Measurements from ENCODE around the gene ADGRL1. TPM values are rescaled to one million over a fixed set of nuclear protein-coding genes. Genes with fewer than 3 reads are reported as not detected.

ADGRL1 gene
- total RNA-seq, 1 donor from 2014 or later, result 32.2 TPM

DNA sequence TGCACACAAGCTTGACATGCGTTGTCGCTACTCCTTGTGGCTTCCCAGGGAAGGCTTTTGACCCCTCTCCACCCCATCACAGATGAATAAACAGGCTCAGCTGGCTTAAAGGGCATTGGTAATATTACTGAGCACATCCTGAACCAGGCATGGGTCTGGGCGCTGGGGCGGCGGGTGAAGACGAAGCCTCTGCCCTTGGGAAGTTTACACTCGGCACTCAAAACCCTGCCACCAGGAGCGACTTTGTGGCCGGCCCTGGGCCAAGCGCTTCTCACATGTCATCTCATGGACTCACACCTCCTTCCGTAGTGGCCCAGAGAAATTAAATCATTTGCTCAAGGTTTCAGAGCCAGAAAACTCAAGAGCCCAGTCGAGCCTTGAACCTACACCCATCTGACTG, 37.0 kb downstream of the ADGRL1 start:
- TF ChIP-seq, protein P1, sequence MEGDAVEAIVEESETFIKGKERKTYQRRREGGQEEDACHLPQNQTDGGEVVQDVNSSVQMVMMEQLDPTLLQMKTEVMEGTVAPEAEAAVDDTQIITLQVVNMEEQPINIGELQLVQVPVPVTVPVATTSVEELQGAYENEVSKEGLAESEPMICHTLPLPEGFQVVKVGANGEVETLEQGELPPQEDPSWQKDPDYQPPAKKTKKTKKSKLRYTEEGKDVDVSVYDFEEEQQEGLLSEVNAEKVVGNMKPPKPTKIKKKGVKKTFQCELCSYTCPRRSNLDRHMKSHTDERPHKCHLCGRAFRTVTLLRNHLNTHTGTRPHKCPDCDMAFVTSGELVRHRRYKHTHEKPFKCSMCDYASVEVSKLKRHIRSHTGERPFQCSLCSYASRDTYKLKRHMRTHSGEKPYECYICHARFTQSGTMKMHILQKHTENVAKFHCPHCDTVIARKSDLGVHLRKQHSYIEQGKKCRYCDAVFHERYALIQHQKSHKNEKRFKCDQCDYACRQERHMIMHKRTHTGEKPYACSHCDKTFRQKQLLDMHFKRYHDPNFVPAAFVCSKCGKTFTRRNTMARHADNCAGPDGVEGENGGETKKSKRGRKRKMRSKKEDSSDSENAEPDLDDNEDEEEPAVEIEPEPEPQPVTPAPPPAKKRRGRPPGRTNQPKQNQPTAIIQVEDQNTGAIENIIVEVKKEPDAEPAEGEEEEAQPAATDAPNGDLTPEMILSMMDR (IDR thresholded peaks at IDR 0.05), result no peak
- Mint-ChIP-seq H3K4me1 (ENCODE audit: low read depth) (no peaks in the 10 kb centered on the region), H3K36me3 (ENCODE audit: low read depth) (peaks cover 16% of the 10 kb centered on the region), H3K9me3 (ENCODE audit: low read depth) (no peaks in the 10 kb centered on the region), H3K4me3 (ENCODE audit: unreplicated experiment) (no peak overlapping the region), H3K27ac (ENCODE audit: unreplicated experiment) (no peak overlapping the region), H3K27me3 (ENCODE audit: low read depth) (no peaks in the 10 kb centered on the region)
- no peak for DNase-seq (ENCODE audit: low spot score)

GRCh38 chr19:14168259-14168972, 37.6 kb downstream of the ADGRL1 start:
- Mint-ChIP-seq H3K4me3 (ENCODE audit: unreplicated experiment) (no peak overlapping the region), H3K27ac (ENCODE audit: unreplicated experiment) (no peak overlapping the region), H3K4me1 (ENCODE audit: low read depth) (no peaks in the 10 kb centered on the region), H3K36me3 (ENCODE audit: low read depth) (peaks cover 14% of the 10 kb centered on the region), H3K9me3 (ENCODE audit: low read depth) (no peaks in the 10 kb centered on the region), H3K27me3 (ENCODE audit: low read depth) (no peaks in the 10 kb centered on the region)
- TF ChIP-seq, protein P1 (IDR thresholded peaks at IDR 0.05), result no peak
- DNase-seq (ENCODE audit: low spot score), result no peak

DNA sequence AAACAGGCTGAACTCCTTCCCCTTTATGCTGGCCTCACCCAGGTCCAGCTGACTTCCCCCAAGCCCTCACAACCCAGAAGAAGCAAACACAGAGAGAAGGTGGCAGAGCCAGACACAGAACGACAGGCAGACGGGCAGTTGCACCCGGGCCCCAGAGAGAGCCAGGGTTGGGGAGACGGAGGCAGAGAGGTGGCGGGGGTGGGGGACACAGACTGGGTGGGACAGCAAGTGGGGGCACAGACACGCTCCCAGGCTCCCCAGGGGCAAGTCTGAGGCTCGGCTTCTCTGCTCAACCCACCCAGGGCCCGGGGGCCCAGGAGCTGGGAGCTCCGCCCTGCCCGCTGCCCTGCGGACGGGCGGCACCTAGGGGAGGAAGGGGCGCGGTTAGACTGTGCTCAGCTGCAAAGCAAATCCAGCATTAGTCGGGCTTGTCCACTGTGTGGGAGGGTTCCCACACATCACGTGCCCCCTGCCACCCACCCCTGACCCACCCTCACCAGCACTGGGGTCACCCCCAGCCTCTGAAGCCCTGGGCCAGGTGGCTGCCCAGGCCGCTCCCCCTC, 38.3 kb downstream of the ADGRL1 start:
- H3K4me3 Mint-ChIP-seq (ENCODE audit: unreplicated experiment), result no peak overlapping the region

DNA sequence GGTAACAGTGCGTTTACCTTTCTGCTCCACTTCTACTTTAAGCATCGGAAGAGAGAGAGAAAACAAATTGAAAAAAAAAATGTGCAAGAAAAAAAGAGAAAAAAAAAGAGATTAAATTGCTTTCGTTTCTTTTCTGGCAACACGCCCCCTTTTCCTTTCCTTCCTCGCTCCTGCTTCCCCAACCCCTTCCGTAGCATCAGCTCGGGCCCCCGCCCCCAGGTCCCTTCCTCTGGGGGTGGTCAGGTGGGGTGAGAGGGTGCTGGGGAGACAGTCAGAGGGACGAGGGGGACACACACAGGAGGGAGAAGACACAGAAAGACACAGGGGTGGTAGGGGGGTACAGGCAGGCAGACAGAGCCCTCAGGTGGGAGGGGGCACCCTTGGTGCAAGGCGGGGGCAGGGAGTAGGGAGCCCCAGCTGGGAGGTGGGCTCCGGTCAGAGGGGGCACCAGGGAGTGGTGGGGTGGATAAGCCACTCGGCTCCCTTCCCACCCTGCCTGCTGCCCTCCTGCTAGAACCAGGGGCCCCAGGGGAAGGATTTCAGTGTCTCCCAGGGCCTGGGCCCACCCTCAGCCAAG, 38.9 kb downstream of the ADGRL1 start:
- Mint-ChIP-seq H3K27ac (ENCODE audit: unreplicated experiment) (no peak overlapping the region), H3K4me1 (ENCODE audit: low read depth) (no peaks in the 10 kb centered on the region), H3K9me3 (ENCODE audit: low read depth) (no peaks in the 10 kb centered on the region), H3K36me3 (ENCODE audit: low read depth) (peaks cover 15% of the 10 kb centered on the region), H3K27me3 (ENCODE audit: low read depth) (no peaks in the 10 kb centered on the region), H3K4me3 (ENCODE audit: unreplicated experiment) (no peak overlapping the region)
- DNase-seq (ENCODE audit: low spot score), result no peak
- TF ChIP-seq, protein P1 (IDR thresholded peaks at IDR 0.05), result no peak

More for the DNA sequence above, 38.3 kb downstream of the ADGRL1 start:
- no peaks in the 10 kb centered on the region for H3K4me1 Mint-ChIP-seq (ENCODE audit: low read depth)
- no peak overlapping the region for H3K27ac Mint-ChIP-seq (ENCODE audit: unreplicated experiment)
- TF ChIP-seq, protein P1 (IDR thresholded peaks at IDR 0.05), result no peak
- H3K36me3 Mint-ChIP-seq (ENCODE audit: low read depth), result peaks cover 15% of the 10 kb centered on the region
- no peaks in the 10 kb centered on the region for H3K27me3 Mint-ChIP-seq (ENCODE audit: low read depth)
- no peaks in the 10 kb centered on the region for H3K9me3 Mint-ChIP-seq (ENCODE audit: low read depth)
- DNase-seq (ENCODE audit: low spot score), result no peak

DNA sequence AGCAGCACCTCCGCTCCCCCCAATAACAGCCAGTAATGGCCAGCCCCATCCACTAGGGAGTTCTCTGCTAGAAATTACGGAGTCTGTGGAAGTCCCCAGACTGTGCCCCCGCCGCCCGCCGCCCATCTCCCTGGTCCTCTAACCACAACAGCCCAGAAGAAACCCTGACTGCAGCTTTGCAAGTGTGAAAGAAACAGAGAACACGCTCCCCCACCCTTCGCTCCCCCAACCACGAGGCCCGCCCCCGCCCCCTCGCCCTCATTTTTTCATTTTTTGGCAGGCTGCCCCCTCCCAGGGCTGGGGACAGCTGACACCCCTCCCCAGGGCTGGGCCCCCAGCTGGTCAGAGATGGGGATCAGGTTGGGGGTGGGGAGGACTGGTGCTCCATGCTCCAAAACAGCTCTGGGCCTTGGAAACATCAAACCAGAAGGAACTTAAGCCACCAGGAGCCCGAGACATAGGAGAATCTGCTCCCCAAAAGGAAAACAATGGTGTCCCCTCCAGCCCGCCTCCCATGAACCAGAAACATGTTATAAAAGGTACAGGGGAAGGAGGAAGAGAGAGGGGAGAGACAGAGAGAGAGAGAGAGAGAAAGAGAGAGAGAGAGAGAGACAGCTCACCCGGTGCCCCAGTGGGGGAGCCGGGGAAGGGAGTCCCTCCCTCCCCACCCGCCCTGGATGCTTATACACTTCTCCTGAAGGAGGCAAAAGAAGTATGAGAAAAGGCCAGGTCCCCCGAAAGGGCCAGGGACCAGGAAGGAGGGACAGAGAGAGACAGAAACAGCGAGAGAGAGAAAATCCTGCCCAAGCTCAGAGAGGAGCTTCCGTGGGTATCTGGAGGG, 39.8 kb downstream of the ADGRL1 start:
- H3K4me3 Mint-ChIP-seq (ENCODE audit: unreplicated experiment), result no peak overlapping the region
- peaks cover 12% of the 10 kb centered on the region for H3K36me3 Mint-ChIP-seq (ENCODE audit: low read depth)
- no peaks in the 10 kb centered on the region for H3K27me3 Mint-ChIP-seq (ENCODE audit: low read depth)

More for the DNA sequence above, 39.8 kb downstream of the ADGRL1 start:
- H3K9me3 Mint-ChIP-seq (ENCODE audit: low read depth), result no peaks in the 10 kb centered on the region
- TF ChIP-seq, protein P1 (IDR thresholded peaks at IDR 0.05), result no peak
- no peaks in the 10 kb centered on the region for H3K4me1 Mint-ChIP-seq (ENCODE audit: low read depth)
- DNase-seq (ENCODE audit: low spot score), result no peak
- no peak overlapping the region for H3K27ac Mint-ChIP-seq (ENCODE audit: unreplicated experiment)

All from chondrocyte (in vitro differentiated cells).